GM19239 (cell line): ENCODE results near the gene EVC.

Experiments
- DNase-seq: peaks from one replicate; pipeline ENCODE4 v3.0.0; 2011; ENCODE audit warnings: low spot score; ENCODE audit not compliant: insufficient read length
- FAIRE-seq: peaks from 2 replicates; lab custom pipeline; 2011; peaks lifted over from hg19 to GRCh38; lab: Jason Lieb, UNC

Gene EVC

DNA sequence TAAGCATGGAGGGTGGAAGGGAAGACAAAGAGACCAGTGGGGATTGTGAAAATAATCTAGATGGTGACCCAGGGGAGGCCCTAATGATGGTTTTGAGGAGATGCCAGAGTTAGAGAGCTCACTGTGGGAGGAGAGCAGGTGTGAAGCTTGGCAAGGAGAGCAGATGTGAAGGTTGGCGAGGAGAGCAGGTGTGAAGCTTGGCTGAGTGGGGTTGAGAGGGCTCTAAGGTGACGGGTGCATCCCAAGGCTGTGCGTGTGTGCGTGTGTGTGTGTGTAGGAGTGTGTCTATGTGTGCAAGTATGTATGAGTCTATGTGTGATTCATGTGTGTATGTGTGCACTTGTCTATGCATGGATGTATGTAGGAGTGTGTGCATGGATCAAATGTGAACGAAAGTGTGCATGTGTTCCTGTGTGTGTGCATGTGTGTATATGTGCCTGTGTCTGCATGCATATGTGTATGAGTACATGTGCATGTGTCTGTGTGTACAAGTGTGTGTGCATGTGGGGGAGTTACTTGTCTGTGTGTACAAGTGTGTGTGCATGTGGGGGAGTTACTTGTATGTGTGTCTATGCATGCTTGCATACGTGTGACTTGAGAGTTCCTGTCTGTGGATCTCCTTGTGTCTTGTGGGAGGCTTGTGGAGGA is 72.0 kb downstream of the EVC start:
- DNase-seq (no peak), FAIRE-seq (no peak)

DNA sequence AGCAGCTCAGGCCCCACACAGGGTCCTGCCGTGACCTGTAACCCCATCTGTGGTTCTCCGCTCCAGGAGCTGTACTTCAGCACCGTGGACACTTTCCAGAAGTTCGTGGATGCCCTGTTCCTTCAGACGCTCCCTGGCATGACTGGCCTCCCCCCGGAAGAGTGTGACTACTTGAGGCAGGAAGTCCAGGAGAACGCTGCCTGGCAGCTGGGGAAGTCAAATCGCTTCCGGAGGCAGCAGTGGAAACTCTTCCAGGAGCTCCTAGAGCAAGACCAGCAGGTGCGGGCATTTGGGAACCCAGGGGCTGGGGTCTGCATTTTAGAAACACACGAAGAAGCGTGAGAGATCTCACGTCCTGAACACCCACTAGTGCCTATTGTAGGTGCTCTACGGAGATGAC is 72.5 kb downstream of the EVC start:
- no peak for DNase-seq
- no peak for FAIRE-seq

DNA sequence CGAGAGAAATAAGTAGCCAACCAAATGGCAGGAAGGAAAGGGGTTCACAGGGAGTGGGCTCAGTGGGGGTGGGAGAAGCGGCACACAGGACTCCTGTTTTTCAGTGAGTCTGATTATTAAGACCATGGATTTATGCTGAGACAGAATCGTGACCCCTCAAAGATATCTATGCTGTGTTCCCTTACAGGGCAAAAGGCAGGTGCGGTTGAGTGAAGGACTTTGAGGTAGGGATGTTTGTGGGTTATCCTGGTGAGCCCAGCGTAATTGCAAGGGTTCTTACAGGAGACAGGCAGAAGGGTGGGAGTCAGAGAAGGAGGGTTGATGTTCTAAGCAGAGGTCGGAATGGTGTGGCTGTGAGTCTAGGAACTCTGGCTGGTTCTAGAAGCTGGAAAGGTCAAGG is 73.0 kb downstream of the EVC start:
- FAIRE-seq (no peak), DNase-seq (no peak)

DNA sequence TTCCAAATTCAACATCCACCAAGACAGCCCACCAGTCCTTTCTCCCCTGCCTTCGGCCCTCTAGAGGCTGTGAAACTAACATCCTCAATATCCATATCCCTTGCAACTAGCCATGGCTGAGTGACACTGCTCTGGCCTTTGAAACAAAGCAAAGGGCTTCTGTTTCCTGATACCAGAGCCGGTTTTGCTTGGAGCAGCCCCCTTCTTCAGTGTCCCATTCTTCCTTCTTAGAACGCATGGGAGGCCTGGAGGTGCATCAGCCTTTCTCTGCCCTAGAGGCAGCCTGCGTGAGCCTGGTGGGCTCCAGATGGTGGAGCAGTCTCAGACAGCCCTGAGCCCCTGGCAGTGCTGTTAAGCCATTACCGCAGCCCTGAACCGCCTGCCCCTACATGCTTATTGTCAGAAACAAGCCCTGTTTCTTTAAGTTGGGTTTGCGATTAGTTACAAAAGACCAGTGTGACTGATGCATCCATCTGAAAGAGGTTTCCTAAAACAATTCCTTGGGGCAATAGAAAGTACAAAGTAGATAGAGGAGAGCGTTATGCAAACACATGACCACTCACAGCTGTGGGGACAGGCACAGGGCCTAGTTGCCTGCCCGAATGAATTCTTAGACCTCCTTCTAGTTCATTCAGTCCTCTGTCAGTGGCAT is 74.1 kb downstream of the EVC start:
- no peak for DNase-seq
- no peak for FAIRE-seq

DNA sequence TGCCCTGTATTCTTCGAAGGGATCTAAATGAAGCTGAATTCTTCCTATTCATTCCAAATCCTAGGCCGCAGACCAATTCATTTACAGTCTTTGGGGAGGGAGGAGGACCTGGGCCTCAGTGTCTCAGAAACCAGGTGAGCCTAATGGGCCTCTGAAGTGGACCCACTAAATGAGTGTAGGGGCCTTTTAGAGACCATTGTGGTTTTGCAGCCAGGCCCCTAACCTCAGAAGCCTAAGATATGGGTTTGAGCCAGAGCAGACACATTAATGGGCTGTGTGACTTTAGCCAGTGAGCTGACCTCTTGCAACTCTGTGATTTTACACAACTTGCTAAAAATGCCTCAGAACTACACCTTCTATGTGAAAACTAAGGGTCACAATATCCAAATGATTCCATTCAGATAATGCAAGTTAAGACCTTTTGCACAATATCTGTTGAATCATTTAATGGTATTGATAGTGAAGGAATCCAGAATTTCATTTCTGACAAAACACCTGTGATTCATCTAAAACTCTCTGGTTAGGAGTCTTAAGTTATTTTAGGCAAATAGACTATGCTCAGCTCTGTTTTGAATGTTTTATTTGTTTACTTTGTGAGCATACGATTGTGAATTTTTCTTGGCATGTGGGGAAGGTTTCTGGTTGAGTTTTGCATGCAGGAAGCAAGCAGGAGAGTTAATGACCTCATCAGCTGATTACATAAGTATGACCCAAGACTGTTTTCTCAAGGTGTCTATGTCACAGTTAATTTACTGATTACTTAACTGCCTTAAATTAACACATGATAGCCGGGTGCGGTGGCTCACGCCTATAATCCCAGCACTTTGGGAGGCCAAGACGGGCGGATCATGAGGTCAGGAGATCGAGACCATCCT is 75.0 kb downstream of the EVC start:
- DNase-seq (no peak), FAIRE-seq (no peak)

DNA sequence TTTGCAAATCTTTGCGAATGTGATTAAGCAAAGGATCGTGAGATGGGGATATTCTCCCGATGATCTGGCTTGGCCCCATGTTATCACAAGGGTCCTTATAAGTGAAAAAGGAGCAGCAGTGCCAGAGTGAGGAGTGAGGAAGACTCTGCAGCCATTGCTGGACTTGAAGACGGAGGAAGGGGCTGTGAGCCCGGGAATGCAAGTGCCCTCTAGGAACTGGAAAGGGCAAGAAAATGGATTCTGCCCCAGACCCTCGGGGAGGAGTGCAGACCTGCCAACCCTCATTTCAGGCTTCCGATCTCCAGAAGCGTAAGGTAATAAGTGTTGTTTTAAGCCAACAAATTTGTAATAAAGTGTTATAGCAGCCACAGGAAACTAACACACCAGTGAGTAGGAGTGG is 76.3 kb downstream of the EVC start:
- no peak for DNase-seq
- no peak for FAIRE-seq

DNA sequence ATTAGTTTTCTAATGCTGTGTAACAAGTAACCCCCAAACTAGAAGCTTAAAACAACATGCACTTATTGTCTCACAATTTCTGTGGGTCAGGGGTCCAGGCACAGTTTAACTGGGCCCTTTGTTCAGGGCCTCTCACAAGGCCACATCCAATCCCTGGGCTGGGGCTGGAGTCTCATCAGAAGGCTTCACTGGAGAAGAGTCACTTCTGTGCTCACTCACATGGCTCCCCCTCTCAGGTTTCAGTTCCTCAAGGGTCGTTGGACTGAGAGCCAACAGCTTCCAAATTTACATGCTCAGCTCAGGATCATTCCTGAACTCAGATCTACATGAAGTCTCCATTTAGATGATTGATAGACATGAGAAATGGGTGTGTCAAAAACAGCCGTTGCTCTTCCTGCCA is 77.1 kb downstream of the EVC start:
- FAIRE-seq (no peak), DNase-seq (no peak)

DNA sequence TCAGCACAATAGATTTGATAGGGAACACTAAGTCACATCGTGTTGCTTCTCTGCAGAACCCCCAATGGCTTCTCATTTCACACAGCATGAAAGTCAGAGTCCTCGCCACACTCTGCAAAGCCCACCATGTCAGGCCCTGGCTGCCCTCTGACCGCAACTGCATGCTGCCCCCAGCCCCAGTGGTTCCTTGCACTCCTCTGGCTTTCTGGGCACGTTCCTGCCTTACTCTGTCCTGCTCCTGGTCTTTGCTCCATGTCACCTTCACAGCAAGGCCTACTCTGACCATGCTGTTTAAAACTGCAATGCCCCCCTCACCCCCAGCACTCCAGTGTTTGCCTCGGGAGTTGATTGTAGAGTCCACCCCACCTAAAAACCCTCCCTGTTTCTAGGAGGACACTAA is 78.1 kb downstream of the EVC start:
- FAIRE-seq, result no peak
- DNase-seq, result no peak

DNA sequence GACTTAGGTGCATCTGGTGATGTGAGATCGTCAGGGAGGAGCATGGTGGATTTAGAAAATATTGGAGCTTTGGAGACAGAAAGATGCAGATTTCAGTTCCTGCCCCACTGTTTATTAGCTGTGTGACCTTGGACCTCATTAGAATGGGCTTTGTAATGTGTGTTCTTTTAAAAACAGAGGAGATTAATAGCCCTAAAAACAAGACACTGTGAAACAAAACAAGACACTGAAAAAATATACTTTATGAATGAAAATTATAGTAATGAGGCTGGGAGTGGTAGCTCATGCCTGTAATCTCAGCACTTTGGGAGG is 79.5 kb downstream of the EVC start:
- no peak for DNase-seq
- FAIRE-seq, result no peak

DNA sequence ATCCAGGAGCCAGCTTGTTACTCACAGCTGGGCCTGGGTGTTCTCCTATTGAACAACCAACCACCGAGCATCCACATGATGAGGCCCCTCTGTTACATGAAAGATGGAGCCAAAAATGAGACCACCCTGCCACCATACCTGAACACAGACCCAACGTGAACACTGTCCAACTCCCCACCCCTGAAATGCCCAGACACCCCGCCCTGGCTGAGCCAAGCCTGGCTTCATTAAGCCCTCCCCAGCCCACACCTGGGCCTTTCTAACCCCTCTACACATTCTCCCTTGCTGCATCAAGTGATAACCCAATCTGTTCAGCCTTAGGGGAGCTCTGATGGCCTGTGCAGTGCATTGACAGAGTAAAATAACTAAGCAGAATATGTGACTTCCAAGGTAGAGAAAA is 80.7 kb downstream of the EVC start:
- no peak for DNase-seq
- no peak for FAIRE-seq

DNA sequence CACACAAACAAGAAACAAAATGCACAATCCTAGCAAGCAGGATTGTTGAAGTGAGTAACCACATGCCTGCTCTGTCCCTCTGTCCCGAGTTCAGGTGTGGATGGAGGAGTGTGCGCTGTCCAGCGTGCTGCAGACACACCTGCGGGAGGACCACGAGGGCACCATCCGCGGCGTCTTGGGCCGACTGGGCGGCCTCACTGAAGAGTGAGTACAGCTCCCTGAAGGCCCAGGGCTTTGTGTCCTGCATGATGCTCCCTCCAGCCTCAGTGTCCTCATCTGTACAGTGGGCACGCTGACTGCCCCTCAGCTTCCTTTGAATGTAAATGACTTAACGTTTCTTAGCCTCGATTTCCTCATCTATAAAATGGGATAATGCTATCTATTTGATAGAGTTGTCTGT is 82.5 kb downstream of the EVC start:
- FAIRE-seq (no peak), DNase-seq (no peak)

DNA sequence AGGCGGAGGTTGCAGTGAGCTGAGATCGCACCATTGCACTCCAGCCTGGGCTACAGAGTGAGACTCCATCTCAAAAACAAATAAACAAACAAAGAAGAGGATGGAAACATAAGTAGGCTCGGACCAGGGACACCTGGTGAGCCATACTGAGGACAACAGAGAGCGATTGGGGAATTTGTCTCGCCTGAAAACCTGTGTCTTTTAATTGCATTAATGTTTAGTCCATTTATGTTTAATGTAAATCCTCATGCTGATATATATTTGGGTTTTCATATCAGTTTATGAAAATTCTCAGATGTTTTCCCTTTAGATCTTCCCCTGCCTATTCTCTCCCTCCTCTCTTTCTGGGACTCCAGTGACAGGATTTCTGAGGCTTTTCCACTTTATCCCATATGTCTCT is 84.6 kb downstream of the EVC start:
- no peak for FAIRE-seq
- DNase-seq, result no peak

DNA sequence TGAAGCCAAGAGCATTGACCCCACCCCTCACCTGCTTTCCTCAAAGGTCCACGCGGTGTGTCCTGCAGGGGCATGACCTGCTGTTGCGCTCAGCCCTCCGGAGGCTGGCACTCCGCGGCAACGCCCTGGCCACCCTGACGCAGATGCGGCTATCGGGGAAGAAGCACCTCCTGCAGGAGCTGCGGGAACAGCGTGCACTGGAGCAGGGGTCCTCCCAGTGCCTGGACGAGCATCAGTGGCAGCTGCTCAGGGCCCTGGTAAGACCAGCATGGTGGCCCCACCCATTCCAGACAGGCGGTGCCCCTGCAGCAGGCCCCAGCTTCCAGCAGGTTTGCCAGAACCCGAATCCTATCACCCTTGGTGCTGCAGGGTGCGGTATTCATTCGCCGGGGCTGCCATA is 86.0 kb downstream of the EVC start:
- no peak for FAIRE-seq
- no peak for DNase-seq

DNA sequence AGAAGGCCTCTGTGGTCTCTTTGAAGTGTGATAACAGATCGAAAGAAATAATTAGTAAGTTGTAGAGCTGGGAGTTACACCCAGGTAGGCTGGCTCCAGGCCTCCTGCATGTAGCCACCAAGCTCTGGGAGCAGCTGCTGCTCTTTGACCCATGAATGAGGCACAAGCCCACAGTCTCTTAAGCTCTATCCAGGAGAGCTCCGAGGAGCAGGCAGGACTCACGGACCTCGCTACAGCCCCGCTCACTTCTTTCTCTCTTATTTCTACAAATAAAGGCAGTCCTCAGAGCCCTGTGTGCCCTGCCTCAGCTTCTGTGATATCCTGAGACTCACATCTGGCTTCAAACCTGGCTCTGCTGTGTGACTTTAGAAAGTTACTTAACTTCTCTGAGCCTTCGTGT is 86.9 kb downstream of the EVC start:
- no peak for FAIRE-seq

DNA sequence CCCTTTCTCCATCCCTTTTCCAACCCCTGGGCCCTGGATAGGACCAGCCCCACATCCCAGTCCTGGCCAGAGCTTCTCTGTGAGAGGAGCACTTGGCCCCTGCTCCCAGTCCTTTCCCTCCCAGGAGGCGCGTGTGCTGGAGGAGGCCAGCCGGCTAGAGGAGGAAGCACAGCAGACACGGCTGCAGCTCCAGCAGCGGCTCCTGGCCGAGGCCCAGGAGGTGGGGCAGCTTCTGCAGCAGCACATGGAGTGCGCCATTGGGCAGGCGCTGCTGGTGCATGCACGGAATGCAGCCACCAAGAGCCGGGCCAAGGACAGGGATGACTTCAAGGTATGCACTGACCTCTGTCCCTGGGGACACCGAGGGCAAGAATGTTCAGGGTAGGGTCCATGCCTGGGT is 87.5 kb downstream of the EVC start:
- DNase-seq, result no peak
- no peak for FAIRE-seq

More for the DNA sequence above, 86.9 kb downstream of the EVC start:
- no peak for DNase-seq

DNA sequence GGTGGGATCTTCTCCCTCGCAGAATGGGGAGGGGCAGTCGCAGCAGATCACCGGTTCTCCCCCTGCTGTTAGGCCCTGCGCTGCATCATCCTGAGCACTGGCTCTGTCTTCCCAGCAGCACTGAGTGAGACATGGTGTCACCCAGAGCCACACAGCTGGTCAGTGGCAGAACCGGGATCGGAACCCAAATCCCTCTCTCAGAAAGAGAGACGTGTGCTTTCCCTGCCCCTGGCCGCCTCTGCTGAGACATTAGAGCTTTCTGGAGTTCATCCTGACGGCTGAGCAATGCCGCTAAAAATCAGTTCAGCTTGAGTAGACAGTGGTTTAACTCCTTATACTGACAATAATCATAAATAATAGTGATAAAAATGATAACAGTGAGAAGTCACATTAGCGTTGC is 87.9 kb downstream of the EVC start:
- DNase-seq (no peak), FAIRE-seq (no peak)

DNA sequence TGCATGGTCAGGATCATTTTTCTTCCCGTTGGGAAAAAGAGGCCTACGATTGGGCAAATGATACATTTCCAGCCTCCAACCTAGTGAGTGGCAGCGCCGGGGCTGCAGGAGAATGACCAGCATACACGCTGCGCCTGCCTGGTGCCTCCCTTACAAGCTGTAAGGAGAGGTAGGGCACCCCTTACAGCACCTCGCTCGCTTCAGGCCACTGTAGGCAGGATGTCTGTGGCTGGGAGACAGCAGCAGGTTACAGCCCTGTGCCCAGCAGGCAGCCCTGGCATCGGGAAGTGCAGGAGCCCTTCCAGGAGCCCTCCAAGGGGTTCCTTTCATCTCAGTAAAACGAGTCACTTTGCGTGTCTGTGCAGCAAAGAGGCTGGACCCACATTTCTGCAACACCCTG is 88.4 kb downstream of the EVC start:
- FAIRE-seq (no peak), DNase-seq (no peak)

DNA sequence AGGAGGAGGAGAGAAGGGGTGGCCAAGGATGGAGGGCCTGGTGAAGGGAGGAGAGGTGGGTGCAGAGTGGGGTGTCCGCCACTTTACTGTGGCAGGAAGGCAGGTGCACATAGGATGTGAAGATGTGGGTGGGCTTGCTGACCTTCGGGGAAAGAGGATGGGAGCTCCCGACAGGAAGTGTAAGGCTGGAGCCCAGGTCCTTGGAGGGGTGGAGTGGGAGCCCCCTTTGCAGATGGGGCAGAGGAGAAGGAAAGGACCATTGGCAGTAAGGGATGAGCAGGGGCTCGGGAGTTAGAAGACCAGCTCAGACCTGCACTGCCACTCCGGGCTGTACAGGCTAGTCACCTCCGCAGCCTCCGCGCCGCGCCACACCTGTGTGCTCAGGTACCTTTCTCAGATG is 89.5 kb downstream of the EVC start:
- FAIRE-seq (no peak), DNase-seq (no peak)

DNA sequence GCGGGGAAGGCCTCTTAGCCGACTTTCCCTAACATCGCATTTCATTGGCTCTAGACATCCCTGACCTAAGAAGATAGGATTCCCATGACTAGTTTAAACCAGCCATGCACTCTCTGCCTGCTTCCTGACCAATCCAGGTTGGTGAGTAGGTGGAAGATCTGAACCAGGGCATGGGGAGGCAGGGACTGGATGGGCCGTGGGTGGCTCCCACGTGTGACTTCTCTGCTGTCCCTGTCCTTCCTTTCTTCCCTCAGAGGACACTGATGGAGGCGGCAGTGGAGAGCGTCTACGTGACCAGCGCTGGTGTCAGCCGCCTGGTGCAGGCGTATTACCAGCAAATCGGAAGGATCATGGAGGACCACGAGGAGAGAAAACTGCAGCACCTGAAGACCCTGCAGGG is 90.7 kb downstream of the EVC start:
- DNase-seq, result no peak
- no peak for FAIRE-seq

DNA sequence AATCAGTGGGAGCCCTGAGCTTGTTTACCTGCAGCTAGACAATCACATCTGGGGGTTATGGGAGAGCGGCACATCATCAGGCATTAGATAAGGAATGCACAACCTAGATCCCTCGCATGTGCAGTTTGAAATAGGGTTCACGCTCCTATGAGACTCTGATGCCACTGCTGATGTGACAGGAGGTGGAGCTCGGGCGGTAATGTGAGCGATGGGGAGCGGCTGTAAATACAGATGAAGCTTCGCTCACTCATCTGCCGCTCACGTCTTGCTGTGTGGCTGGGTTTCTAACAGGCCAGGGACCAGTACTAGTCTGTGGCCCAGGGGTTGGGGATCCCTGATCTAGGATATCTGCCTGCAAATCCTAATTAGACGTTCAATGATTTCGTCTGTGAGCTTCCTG is 91.6 kb downstream of the EVC start:
- no peak for DNase-seq
- no peak for FAIRE-seq

DNA sequence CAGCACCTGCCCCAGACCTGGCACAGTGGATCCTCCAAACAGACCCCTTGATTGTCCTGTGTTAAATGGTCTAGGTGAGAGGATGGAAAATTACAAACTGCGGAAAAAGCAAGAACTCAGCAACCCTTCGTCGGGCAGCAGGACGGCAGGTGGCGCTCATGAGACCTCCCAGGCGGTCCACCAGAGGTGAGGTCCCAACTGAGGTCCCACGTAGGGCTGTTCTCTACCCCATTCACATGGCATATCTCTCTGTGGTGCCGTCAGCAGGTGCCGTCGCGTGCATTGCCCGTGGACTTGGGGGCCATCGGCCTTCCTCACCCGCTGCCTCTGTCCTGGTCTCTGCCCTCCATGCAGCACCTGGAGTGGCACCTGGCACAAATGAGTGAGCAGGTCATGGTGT is 93.7 kb downstream of the EVC start:
- DNase-seq, result no peak
- no peak for FAIRE-seq

DNA sequence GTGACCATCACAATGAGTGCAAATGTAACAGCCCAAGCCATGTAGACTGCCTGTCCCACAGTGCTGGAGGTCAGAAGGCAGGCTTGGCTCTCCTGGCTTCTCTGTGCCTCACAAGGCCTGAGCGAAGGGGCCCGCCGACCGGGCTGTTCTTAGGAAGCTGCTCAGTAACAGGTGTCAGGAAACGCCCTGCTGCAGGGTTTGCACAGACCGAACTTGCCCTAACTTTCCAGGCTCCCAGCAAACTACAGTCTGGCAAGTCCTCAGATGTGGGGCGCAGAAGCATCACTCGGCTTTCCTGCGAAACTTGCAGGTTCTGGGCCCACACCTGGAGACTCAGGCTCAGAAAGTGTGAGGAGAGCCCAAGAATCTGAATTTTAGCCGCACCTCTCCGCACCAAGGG is 94.3 kb downstream of the EVC start:
- FAIRE-seq (no peak), DNase-seq (no peak)
